Ecto neural progenitor cell (in vitro differentiated cells): ENCODE data around the gene PDAP1.
A peak's percentile ranks its signal among the peaks of the same experiment; 100 is the strongest.
"Not testable (repeated sequence)": the region's sequence is repeated elsewhere in the genome, so short reads cannot be mapped to it uniquely, and the experiment has no call there.

Experiments
- DNase-seq: peaks from one replicate; pipeline ENCODE4 v3.0.0-alpha.2; 2018; ENCODE audit warnings: low spot score

PDAP1 gene

DNA sequence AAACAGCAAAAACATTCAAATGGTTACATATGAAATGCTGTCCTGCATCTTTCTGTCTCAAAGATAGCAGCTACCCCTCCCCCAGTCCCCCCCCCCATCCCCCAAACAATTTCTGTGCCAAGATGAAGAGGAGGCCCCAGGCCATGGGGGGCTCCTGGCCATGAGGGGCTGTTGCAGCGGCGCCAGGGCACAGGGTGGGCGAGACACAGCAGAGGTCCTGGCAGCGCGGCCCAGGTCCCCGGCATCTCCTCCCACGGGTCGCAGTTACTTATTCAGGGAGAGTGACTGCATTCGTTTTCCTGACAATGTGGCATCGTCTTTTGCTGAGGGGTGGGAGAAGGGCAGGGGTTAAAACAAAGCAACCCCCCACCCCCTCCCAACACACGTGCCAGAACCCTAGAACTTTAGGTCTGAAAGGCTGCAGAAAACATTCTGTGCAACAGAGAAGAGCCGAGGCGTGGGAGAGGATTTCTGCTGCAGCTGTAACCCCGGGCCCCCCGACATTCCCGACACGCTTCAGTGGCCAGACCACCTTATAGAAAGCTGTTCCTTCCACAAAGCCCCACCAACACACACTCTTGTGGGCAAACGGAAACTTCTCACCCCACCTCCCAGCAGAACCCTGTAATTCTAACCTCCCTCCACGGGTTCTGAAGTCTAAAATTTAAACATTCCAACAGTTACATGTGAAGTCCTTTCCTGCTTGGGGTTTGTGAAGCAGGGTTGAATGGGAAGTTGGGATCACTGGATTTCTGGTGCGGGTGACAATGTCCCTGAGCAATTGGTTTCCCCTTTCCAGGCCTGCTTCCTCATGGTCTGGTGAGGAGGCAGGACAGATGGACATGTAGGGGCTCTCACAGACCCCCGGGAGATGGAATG lies 11.7 kb downstream of the PDAP1 start:
- no peak for DNase-seq

GRCh38 chr7:99395616-99396327 lies 12.6 kb downstream of the PDAP1 start:
- no peak for DNase-seq

- DNase-seq = no peak
These were observed 14.3 kb downstream of the PDAP1 start for GRCh38 chr7:99394188-99394502.

DNA sequence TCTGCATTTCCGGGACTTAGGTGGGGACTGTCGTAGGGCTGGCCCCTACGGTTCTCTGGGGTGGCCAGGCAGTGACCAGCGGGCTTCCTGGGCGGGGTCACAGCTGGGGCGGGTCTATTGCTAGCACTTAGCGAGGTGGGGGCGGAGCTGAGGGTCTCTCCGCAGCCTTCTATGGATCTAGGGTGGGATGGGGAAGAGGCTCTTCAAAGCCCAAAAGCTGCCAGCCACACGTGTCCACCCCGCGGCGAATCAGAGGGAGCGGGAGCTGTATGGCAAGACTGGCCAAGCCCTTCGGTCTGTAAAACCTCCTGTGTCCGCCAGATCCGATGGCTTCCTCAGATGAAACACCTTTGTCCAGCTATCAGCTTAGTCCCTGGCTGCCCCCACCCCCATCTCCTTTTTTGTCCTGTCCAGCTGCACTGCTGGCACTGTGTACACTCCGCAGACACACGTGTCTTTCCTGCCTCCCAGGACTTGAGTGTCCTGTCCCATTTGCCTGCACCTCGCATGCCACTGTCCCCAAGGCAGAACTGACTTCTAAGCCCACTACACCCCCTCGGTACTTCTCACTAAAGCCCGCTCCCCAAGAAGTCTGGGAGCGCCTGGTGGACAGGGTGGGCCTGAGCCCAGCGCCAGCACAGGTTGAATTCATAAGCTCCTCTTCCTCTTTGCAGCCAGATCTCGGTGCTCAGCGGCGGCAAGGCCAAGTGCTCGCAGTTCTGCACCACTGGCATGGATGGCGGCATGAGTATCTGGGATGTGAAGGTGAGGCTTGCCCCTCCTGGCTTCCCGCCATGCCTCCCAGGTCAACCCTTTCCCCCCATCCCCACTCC lies 14.8 kb downstream of the PDAP1 start:
- peak; percentile 88 for DNase-seq

- peak; percentile 86 for DNase-seq
These were observed 15.6 kb downstream of the PDAP1 start for GRCh38 chr7:99392659-99393354.

DNA sequence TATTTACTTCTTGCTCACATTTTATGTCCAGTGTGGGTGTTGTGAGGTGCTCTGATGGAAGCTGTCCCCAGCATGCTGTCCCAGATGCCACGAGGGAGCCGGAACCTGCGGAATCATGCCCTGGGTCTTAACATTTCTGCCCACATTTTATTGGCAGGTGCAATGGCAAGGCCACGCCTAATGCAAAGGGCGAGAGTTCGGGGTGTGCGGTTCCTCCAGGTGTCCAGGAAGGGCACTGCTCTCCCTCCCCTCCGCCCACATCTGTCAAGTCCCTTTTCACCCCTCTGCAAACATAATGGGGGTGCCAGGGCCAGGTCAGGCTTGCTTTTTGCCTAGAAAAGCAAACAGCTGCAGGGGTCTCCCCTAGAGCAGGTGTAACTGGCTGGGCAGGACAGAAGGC lies 16.4 kb downstream of the PDAP1 start:
- DNase-seq = no peak

- DNase-seq = no peak
These were observed 17.3 kb downstream of the PDAP1 start for GRCh38 chr7:99390941-99391602.

DNA sequence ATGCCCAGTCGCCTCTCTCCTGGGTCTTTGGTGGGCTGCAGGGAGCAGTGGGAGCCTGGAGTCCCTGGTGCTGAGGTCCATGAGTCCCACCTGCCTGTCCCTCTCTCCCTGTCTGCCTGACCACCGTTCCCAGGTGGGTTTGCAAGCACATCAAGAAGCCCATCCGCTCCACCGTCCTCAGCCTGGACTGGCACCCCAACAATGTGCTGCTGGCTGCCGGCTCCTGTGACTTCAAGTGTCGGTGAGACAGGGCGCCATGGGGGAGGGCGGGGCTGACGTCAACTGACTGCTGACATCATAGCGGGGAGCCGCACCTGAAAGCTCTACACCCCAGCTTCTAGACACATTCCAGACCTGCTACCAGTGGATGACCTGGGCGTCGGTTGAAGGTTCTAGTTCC lies 18.6 kb downstream of the PDAP1 start:
- no peak for DNase-seq

- DNase-seq = no peak
These were observed 20.5 kb downstream of the PDAP1 start for GRCh38 chr7:99387912-99388311.

GRCh38 chr7:99387239-99387635 lies 21.2 kb downstream of the PDAP1 start:
- not testable (repeated sequence) for DNase-seq

GRCh38 chr7:99386584-99387238 lies 21.7 kb downstream of the PDAP1 start:
- no peak for DNase-seq

DNA sequence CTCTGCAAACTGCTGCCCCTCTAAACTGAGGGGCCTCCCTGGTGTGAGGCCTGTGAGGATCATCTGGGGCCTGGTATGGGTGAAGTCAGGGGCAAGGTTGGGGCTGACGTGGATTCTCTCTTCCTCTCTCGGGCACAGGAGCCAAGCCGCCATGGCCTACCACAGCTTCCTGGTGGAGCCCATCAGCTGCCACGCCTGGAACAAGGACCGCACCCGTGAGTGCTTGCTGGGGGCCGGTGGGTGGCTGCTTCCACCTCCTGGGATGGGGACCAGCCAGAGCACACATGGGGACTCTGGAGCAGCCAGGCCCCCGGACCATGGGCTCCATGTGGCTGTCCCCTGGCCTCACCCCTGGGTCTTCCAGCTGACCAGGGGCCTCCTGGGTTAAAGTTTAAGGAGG lies 22.8 kb downstream of the PDAP1 start:
- DNase-seq = no peak

DNA sequence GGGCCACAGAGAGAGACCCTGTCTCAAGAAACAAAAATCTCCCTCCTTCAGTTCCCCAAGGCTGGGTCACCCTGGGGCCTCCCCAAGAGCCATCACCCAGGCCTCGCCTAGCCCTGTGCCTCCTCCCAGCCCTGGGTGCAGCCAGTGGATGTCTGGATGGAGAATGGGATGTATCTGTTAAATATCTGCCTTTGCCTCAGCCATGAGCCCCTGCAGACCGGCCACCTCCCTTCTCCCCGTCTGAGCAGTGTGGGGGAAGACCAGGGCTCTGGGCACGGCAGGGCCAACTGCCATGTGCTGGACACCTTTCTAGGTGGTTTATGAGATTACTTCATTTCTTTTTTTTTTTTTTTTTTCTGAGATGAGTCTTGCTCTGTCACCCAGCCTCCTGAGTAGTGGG lies 23.9 kb downstream of the PDAP1 start:
- DNase-seq = no peak

DNA sequence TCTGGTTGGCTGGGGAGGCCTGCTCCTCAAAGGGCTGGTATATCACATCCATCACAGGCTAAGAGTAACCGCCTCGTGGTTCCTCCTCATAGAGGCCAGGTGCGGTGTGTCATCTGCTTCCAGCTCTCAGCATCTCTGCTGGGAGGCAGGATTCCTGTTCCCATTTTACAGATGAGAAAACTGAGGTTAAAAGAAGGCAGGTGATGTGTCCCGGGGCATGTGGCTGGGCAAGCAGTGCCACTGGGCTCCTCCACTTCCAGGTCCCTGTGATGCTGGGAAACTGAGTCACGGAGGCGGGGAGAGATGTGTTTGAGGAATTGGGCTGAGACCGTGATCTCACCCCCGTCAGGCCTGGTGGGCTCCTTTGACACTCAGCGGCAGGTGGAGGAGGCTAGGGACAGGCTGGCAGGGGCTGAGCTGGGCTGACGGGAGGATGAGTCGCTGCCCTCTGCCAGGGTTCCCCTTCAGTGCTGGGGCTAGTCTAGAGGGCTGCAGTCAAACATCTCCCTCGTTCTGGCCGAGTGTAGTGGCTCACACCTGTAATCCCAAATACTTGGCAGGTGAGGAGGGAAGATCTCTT lies 24.5 kb downstream of the PDAP1 start:
- no peak for DNase-seq

DNA sequence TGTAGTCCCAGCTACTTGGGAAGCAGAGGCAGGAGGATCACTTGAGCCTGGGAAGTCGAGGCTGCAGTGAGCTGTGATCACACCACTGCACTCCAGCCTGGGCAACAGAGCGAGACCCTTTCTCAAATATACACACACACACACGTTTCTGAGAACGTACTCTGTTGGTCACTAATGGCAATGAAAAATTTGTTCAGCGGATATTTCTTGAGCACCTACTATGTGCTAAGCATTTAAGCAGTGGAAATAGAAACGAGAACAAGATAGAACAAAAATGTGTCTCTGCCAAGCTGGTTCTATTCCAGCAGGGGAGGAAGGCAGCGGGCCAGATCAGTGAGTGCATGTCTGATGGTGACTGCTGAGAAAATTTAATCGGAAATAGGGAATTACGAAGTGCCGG lies 25.2 kb downstream of the PDAP1 start:
- DNase-seq = no peak

GRCh38 chr7:99381664-99382075 lies 26.7 kb downstream of the PDAP1 start:
- no peak for DNase-seq

- no peak for DNase-seq
These were observed 27.4 kb downstream of the PDAP1 start for GRCh38 chr7:99380823-99381663.

GRCh38 chr7:99380032-99380822 lies 28.2 kb downstream of the PDAP1 start:
- DNase-seq = no peak

DNA sequence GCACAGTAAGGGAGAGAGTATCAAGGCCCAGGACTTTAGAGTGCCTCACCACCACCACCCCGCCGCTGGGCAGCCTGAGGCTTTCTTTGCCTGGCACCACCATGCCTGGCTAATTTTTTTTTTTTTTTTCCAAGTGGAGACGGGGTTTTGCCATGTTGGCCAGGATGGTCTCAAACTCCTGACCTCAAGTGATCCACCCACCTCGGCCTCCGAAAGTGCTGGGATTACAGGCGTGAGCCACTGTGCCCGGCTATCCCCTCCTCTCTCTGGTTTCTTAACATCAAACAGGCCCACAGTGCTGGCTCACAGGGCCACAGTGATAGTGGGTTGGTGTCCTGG lies 28.7 kb downstream of the PDAP1 start:
- not testable (repeated sequence) for DNase-seq
